OCI-LY3 (cell line): Measurements from ENCODE around the gene BHLHE23.

Experiments used
- CTCF ChIP-seq: fragments of 200-600, 300-600 bp; sonication (generic); IDR thresholded peaks from 2 replicates; pipeline ENCODE4 v1.5.1; 2014; ENCODE audit warnings: antibody characterized with exemption, low read length, low read depth
- EZH2phosphoT487 ChIP-seq: fragments of 200-600 bp; shearing (Covaris generic); IDR thresholded peaks from 2 replicates; pipeline ENCODE4 v1.6.1; 2018; ENCODE audit warnings: antibody characterized with exemption, mixed run types, low read depth

- TF ChIP-seq CTCF (no peak), EZH2phosphoT487 (no peak)
Measured at GRCh38 chr20:63054103-63054474, 47.3 kb upstream of the BHLHE23 start.
